Caco-2 (cell line): ENCODE data around the gene ALX4. TPM values are rescaled to one million over a fixed set of nuclear protein-coding genes. Genes with fewer than 3 reads are reported as not detected.

Source experiments
- BruUV-seq: library from RNA; stranded (reverse); fragments of 400-500 nt; replicated peaks from 2 replicates; lab custom pipeline; 2021; lab: Mats Ljungman, UMichigan
- CTCF ChIA-PET: fragments of 300-600 bp; sonication (Branson Sonifier 250); formaldehyde crosslinking; loops from one replicate; lab custom pipeline; 2022; ENCODE audit warnings: antibody characterized with exemption; lab: Charles Lee
- POLR2A ChIA-PET: fragments of 300-600 bp; sonication (Branson Sonifier 250); formaldehyde crosslinking; loops from one replicate; lab custom pipeline; 2022; ENCODE audit warnings: antibody characterized with exemption; lab: Charles Lee
- DNase-seq, 2 experiments: peaks; one replicate each; pipeline versions ENCODE4 v3.0.0 to v3.0.0-alpha.2; 2020 to 2022
- H3K27me3 ChIP-seq: replicated peaks from 2 replicates; pipeline ENCODE4 v1.6.0; 2011; ENCODE audit warnings: low read length; ENCODE audit not compliant: control insufficient read depth, insufficient read depth
- H3K36me3 ChIP-seq: 2 replicates; pipeline ENCODE4 v1.5.1; 2011; ENCODE audit warnings: low read length; ENCODE audit not compliant: control insufficient read depth, insufficient read depth
- H3K4me1 ChIP-seq: fragments of 250-450 bp; sonication (Bioruptor Pico); 2 replicates; pipeline ENCODE4 v1.5.1; 2020; ENCODE audit warnings: mild to moderate bottlenecking
- H3K4me3 ChIP-seq: 2 replicates; pipeline ENCODE4 v1.5.1; 2011; ENCODE audit warnings: low read depth, mild to moderate bottlenecking, control low read depth, low read length
- H3K9me3 ChIP-seq: fragments of 250-450 bp; sonication (Bioruptor Pico); 2 replicates; pipeline ENCODE4 v1.5.1; 2020; ENCODE audit warnings: mild to moderate bottlenecking, moderate library complexity
- H3K27ac Mint-ChIP-seq: one replicate; pipeline ENCODE4 v1.8.0; 2022; ENCODE audit warnings: mixed read lengths; ENCODE audit not compliant: unreplicated experiment
- H3K27me3 Mint-ChIP-seq: one replicate; pipeline ENCODE4 v1.8.0; 2022; ENCODE audit warnings: mixed read lengths; ENCODE audit not compliant: insufficient read depth, unreplicated experiment
- H3K36me3 Mint-ChIP-seq: one replicate; pipeline ENCODE4 v1.8.0; 2022; ENCODE audit warnings: mild to moderate bottlenecking, mixed read lengths; ENCODE audit not compliant: insufficient read depth, unreplicated experiment
- H3K4me1 Mint-ChIP-seq: one replicate; pipeline ENCODE4 v1.8.0; 2022; ENCODE audit warnings: low read depth, mixed read lengths; ENCODE audit not compliant: unreplicated experiment
- H3K4me3 Mint-ChIP-seq: one replicate; pipeline ENCODE4 v1.8.0; 2022; ENCODE audit warnings: mild to moderate bottlenecking, moderate library complexity, mixed read lengths; ENCODE audit not compliant: unreplicated experiment
- H3K9me3 Mint-ChIP-seq: one replicate; pipeline ENCODE4 v1.8.0; 2022; ENCODE audit warnings: mixed read lengths; ENCODE audit not compliant: unreplicated experiment
- intact Hi-C: fragments of 100-400 bp; cut with micrococcal nuclease; formaldehyde crosslinking; loops from one replicate; pipeline ENCODE4 v1.10.0; 2022; ENCODE audit not compliant: unreplicated experiment
- total RNA-seq: library from RNA; stranded (reverse); gene quantifications from 2 replicates; pipeline ENCODE4 v1.2.3, GENCODE V29; 2022
- TF ChIP-seq, protein P1 (sequence below), 2 experiments: fragments of 200-600 bp in 1 of 2; IDR thresholded peaks; 1 replicate in 1 of 2; 2 replicates in 1 of 2; pipeline versions ENCODE4 v1.5.1 to v1.8.0; 2011 to 2022; ENCODE audit warnings: antibody characterized with exemption in 1 of 2, control low read depth in 1 of 2, inconsistent platforms in 1 of 2, low read depth in 1 of 2, low read length in 1 of 2, mild to moderate bottlenecking in 1 of 2, moderate library complexity in 1 of 2; ENCODE audit not compliant: insufficient read depth in 1 of 2, severe bottlenecking in 1 of 2, unreplicated experiment in 1 of 2

The ALX4 gene
- total RNA-seq, 1 experiment from 2014 or later, result 0.05 TPM

DNA sequence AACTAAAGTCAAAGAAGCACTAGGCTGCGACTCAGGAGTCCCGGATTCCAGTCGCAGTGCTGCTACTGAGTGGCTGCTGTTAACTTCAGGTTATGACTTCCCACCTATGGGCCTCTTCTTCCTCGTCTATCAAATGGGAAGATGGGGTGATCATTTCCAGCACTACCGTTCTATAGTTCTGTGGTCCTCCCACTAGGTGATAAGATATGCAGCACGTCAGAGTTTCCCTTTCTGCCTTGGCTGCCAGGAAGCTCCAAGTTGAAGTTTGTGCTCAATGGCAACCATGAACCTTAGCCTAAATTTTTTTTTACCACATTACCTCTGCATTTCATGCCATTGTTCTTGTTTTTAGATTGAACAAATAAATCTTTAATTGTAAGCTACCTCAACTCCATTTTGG lies 38.7 kb downstream of the ALX4 start:
- Histone ChIP-seq H3K36me3 (no peaks in the 10 kb centered on the region), H3K27me3 (no peaks in the 10 kb centered on the region), H3K4me3 (no peak overlapping the region)

DNA sequence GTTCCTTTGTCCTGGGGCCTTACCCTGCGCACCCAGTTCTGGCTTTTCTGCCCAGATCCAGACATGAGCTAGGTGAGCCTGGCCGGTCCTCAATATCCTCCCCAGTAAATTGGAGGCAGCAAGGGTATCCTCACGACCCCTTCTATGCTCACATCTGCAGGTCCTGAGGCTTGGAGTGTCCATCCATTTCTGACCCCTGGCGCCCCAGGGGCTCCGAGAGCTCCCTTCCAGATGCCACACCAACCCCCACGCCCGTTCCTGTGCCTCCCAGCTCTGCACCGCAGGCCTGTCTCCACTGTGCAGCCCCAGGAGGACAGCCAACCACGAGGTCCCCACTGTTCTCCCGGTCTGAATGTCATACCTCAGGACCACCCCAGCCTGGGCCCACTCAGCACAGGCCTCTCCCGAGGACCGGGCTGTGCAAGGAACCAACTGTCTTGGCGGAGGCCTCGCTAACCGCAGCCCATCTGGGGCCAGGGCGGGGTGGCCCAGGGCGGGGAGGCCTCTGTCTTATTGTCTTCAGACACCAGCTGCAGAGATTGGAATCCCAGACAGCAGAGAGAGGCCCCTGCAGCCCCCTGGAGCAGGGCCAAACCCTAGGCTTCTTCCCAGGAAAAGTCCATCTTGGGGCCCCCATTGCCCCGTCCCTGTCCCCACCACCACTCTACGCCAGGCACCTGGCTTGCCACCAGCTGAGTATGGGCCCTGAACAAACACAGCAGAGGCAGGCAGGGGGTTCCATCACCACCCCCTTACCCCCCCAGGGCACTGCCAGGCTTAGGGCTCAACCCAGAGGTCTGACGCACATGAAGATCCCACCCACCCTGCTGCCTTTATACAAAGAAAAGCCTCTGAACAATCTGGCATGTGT lies 39.3 kb downstream of the ALX4 start:
- H3K4me1 Mint-ChIP-seq, result no peaks in the 10 kb centered on the region
- H3K9me3 Mint-ChIP-seq, result no peaks in the 10 kb centered on the region
- BruUV-seq, result no TSS peak
- Histone ChIP-seq H3K36me3 (no peaks in the 10 kb centered on the region), H3K4me1 (no peaks in the 10 kb centered on the region), H3K27me3 (no peaks in the 10 kb centered on the region), H3K9me3 (no peaks in the 10 kb centered on the region), H3K4me3 (no peak overlapping the region)
- intact Hi-C loops, result no loop called here
- no peak for DNase-seq
- no peaks in the 10 kb centered on the region for H3K36me3 Mint-ChIP-seq
- H3K4me3 Mint-ChIP-seq, result no peak overlapping the region
- ChIA-PET CTCF (interaction anchor here (1.0 kb wide), 1 partner anchor 18 kb away, joined by 3 read pairs; no protein-coding TSS in a partner anchor), POLR2A (no interaction called here)
- TF ChIP-seq, protein P1, sequence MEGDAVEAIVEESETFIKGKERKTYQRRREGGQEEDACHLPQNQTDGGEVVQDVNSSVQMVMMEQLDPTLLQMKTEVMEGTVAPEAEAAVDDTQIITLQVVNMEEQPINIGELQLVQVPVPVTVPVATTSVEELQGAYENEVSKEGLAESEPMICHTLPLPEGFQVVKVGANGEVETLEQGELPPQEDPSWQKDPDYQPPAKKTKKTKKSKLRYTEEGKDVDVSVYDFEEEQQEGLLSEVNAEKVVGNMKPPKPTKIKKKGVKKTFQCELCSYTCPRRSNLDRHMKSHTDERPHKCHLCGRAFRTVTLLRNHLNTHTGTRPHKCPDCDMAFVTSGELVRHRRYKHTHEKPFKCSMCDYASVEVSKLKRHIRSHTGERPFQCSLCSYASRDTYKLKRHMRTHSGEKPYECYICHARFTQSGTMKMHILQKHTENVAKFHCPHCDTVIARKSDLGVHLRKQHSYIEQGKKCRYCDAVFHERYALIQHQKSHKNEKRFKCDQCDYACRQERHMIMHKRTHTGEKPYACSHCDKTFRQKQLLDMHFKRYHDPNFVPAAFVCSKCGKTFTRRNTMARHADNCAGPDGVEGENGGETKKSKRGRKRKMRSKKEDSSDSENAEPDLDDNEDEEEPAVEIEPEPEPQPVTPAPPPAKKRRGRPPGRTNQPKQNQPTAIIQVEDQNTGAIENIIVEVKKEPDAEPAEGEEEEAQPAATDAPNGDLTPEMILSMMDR (IDR thresholded peaks at IDR 0.05; ENCODE audit: insufficient read depth in 1 of 2, low read depth in 1 of 2, low read length in 1 of 2, severe bottlenecking in 1 of 2, unreplicated experiment in 1 of 2), result no peak
- no peaks in the 10 kb centered on the region for H3K27me3 Mint-ChIP-seq
- no peak overlapping the region for H3K27ac Mint-ChIP-seq

More for the DNA sequence above, 38.7 kb downstream of the ALX4 start:
- BruUV-seq, result no TSS peak
- Mint-ChIP-seq H3K9me3 (no peaks in the 10 kb centered on the region), H3K27ac (no peak overlapping the region), H3K4me1 (no peaks in the 10 kb centered on the region), H3K36me3 (no peaks in the 10 kb centered on the region), H3K4me3 (no peak overlapping the region), H3K27me3 (no peaks in the 10 kb centered on the region)
- POLR2A ChIA-PET, result no interaction called here
- intact Hi-C loops, result no loop called here
- TF ChIP-seq, protein P1 (IDR thresholded peaks at IDR 0.05; ENCODE audit: insufficient read depth in 1 of 2, low read depth in 1 of 2, low read length in 1 of 2, severe bottlenecking in 1 of 2, unreplicated experiment in 1 of 2), result no peak
- CTCF ChIA-PET, result interaction anchor here (1.0 kb wide), 1 partner anchor 17 kb away, joined by 3 read pairs; no protein-coding TSS in a partner anchor
- H3K4me1 ChIP-seq, result no peaks in the 10 kb centered on the region
- no peaks in the 10 kb centered on the region for H3K9me3 ChIP-seq
- DNase-seq, result no peak

DNA sequence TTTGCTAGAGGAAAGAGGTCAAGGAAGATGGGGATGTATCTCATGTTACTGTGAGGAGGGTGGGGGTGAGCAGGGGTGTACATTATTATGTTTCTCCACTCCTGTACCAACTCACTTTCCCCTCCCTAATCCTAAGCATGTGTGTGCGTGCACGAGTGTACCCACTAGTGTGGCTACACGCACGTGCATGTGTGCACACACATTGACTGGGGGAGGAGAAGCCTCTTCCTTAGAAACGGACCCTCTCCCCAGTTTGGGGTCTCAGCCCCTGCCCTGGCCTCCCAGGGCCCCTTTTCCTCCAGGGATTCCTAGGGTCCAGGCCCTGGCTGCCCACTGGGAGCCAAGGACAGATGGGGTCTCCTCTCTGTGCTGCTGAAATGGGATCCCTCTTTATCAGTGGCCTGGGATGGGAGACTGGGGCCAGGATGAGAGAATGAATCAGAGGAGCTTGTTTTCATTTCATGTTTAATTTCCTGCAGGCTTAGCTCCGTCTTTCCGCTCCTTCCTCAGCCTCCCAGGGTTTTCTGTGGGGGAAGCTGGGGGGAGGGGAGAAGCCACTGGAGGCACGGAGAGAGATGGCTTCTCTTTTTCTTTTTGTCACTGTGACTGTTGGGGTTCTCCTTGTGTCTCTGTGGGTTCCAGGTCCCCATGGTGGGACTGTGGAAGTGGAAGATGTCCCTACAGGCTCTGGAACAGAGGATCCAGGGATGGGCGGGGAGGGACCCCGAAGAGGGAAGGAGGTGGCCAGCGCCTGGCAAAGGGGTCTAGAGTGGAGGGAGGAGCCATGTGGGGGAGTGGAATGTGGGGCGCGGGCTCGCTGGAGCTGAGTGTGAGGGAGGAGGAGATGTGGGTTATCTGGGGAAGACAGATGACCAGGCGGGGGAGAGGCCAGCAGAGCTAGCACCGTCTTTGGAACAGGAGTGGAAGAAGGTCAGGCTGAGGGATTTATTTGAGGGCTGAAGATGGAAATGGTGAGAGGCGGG lies 40.3 kb downstream of the ALX4 start:
- Histone ChIP-seq H3K9me3 (no peaks in the 10 kb centered on the region), H3K36me3 (no peaks in the 10 kb centered on the region), H3K4me3 (no peak overlapping the region), H3K27me3 (no peaks in the 10 kb centered on the region), H3K4me1 (no peaks in the 10 kb centered on the region)
- intact Hi-C loops, result no loop called here
- no TSS peak for BruUV-seq
- DNase-seq, result peak in 1 of 2 experiments; percentile 17
- Mint-ChIP-seq H3K36me3 (no peaks in the 10 kb centered on the region), H3K9me3 (no peaks in the 10 kb centered on the region), H3K27me3 (no peaks in the 10 kb centered on the region), H3K4me3 (no peak overlapping the region), H3K27ac (no peak overlapping the region), H3K4me1 (no peaks in the 10 kb centered on the region)
- ChIA-PET POLR2A (no interaction called here), CTCF (no interaction called here)
- TF ChIP-seq, protein P1 (IDR thresholded peaks at IDR 0.05; ENCODE audit: insufficient read depth in 1 of 2, low read depth in 1 of 2, low read length in 1 of 2, severe bottlenecking in 1 of 2, unreplicated experiment in 1 of 2), result no peak
